Measurements from ENCODE around the gene RPP38. TPM values are rescaled to one million over a fixed set of nuclear protein-coding genes. Genes with fewer than 3 reads are reported as not detected.

Gene RPP38
- total and polyA plus RNA-seq, 2 of the 8 experiments (the other 6 are each of a cell fraction or from before 2014, with no cell fraction given), result 20.8 to 23.3 TPM

DNA sequence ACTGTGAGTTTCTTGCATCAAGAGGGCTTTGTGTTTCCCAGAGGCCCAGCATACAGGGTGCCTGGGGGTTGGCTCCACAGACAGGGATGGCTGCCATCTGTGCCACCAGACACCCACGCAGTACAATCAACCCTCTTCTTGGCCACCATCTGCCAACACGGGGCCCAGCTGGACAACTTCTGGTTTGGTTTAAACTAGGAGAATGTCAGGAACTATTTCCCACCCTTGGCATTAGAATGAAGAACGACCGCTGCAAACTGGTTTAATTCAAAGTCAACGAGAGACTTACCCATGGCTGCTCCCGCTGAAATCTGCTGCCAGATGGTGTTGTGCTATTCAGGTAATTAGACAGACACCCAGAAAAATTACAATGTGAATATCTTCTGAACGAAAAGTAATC, 43.5 kb downstream of the RPP38 start:
- Histone ChIP-seq H4K5ac (ENCODE audit: insufficient read length, low read depth, low read length) (no peak overlapping the region), H2BK12ac (ENCODE audit: low read depth, low read length) (no peak overlapping the region), H3K4me3 (ENCODE audit: extremely low read depth in 1 of 4, insufficient read depth in 2 of 4, low read depth in 3 of 4, low read length in 4 of 4) (no peak overlapping the region), H3K4me1 (replicated peaks in 1 of 4; ENCODE audit: control insufficient read depth in 3 of 4, insufficient read depth in 4 of 4, low read length in 3 of 4) (no peaks in the 10 kb centered on the region), H3K18ac (ENCODE audit: extremely low read depth, low read length) (no peak overlapping the region), H3K9me3 (ENCODE audit: insufficient read depth in 2 of 2, low read depth in 1 of 2, low read length in 1 of 2) (no peaks in the 10 kb centered on the region), H3K23me2 (ENCODE audit: low read depth, low read length) (no peaks in the 10 kb centered on the region), H4K91ac (replicated peaks; ENCODE audit: insufficient read length, low read length) (no peak overlapping the region), H2BK5ac (ENCODE audit: low read depth, low read length) (no peak overlapping the region), H4K20me1 (replicated peaks in 1 of 2; ENCODE audit: control insufficient read depth in 1 of 2, insufficient read depth in 2 of 2, low read length in 2 of 2) (peaks cover 0 to 2% of the 10 kb centered on the region in 2 experiments), H2BK15ac (ENCODE audit: low read length) (no peak overlapping the region), H3K14ac (ENCODE audit: insufficient read length) (no peak overlapping the region), H3K79me2 (ENCODE audit: control insufficient read depth in 1 of 2, insufficient read depth in 2 of 2, low read length in 2 of 2) (0 out of 4 replicates have a peak, but pooled peaks cover 0 to 3% of the 10 kb centered on the region in 2 experiments), H3K9ac (replicated peaks in 1 of 4; ENCODE audit: extremely low read depth in 1 of 4, low read depth in 3 of 4, low read length in 3 of 4) (no peak overlapping the region), H4K8ac (ENCODE audit: extremely low read depth, insufficient read depth, low read length) (peak overlapping the region; percentile 17), H3K56ac (replicated peaks; ENCODE audit: insufficient read length, low read depth, low read length) (no peak overlapping the region), H3K27me3 (replicated peaks in 1 of 4; ENCODE audit: control insufficient read depth in 3 of 4, extremely low read depth in 1 of 4, insufficient read depth in 3 of 4, low read length in 3 of 4) (no peaks in the 10 kb centered on the region), H3K79me1 (ENCODE audit: low read depth, low read length) (peaks cover 2% of the 10 kb centered on the region; the same call in 1 of the 2 replicates), H3K23ac (ENCODE audit: insufficient read length) (no peak overlapping the region), H2AFZ (ENCODE audit: low read length) (no peak overlapping the region), H3K36me3 (ENCODE audit: control insufficient read depth in 2 of 4, insufficient read depth in 4 of 4, low read length in 3 of 4) (0 out of 8 replicates have a peak, but pooled peaks cover 0 to 2% (median 0%) of the 10 kb centered on the region in 4 experiments), H2BK20ac (ENCODE audit: low read length) (no peak overlapping the region), H3K4ac (replicated peaks; ENCODE audit: insufficient read length, low read depth, low read length) (no peak overlapping the region), H3K4me2 (ENCODE audit: insufficient read depth in 1 of 2, low read depth in 2 of 2, low read length in 2 of 2) (no peak overlapping the region), H3K27ac (ENCODE audit: low read depth, low read length) (no peak overlapping the region), H2BK120ac (replicated peaks; ENCODE audit: low read depth, low read length) (no peak overlapping the region), H2AK5ac (ENCODE audit: low read depth, low read length) (no peak overlapping the region)
- ChIA-PET CTCF (ENCODE audit: partially characterized antibody) (interaction anchor here (1.2 kb wide), 1 partner anchor 9 kb away, joined by 6 read pairs; no protein-coding TSS in a partner anchor), POLR2A (ENCODE audit: partially characterized antibody) (no interaction called here)
- DNase-seq (ENCODE audit: low read depth in 1 of 2, low spot score in 2 of 2), result no peak
- FAIRE-seq, result no peak
- TF ChIP-seq MAFK (IDR thresholded peaks at IDR 0.05; ENCODE audit: low read depth, low read length) (no peak), TEAD4 (IDR thresholded peaks at IDR 0.05; ENCODE audit: low read depth, low read length) (no peak), JUN (IDR thresholded peaks at IDR 0.05; ENCODE audit: low read depth, low read length) (no peak), HDAC6 (IDR thresholded peaks at IDR 0.05; ENCODE audit: low read depth, low read length) (no peak), POU5F1 (IDR thresholded peaks at IDR 0.05; ENCODE audit: low read depth, low read length) (no peak), EZH2 (IDR thresholded peaks at IDR 0.05; ENCODE audit: low read depth, low read length, severe bottlenecking) (no peak), KDM5A (IDR thresholded peaks at IDR 0.05; ENCODE audit: low read length) (no peak)
- 90% methylated on average over 7 of the region's 7 CpGs; no CpG with 5 or more reads in 1 of the 2 experiments for WGBS, 2 experiments (ENCODE audit: extremely low coverage in 1 of 2, insufficient coverage in 1 of 2, insufficient read length in 1 of 2, insufficient replicate concordance in 2 of 2, low coverage in 1 of 2, low lambda C conversion rate in 2 of 2, missing lambda C conversion rate in 1 of 2)
